ENCODE data around the gene RPS19. TPM values are rescaled to one million over a fixed set of nuclear protein-coding genes. Genes with fewer than 3 reads are reported as not detected.

Gene RPS19
- total RNA-seq, 1 experiment from 2014 or later, result 3,152 TPM

- TF ChIP-seq ZNF425 (CRISPR knock-in tag; conservative IDR thresholded peaks at IDR 0.05), result no peak
- TF ChIP-seq, protein P1, sequence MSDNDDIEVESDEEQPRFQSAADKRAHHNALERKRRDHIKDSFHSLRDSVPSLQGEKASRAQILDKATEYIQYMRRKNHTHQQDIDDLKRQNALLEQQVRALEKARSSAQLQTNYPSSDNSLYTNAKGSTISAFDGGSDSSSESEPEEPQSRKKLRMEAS (CRISPR knock-in tag; IDR thresholded peaks at IDR 0.05), result no peak
- TF ChIP-seq FOXK1 (CRISPR knock-in tag; IDR thresholded peaks at IDR 0.05), result no peak
- no peak for TF ChIP-seq RORB (CRISPR knock-in tag; IDR thresholded peaks at IDR 0.05)
- TF ChIP-seq ZNF232 (CRISPR knock-in tag; IDR thresholded peaks at IDR 0.05), result no peak
- TF ChIP-seq ZNF121 (CRISPR knock-in tag; IDR thresholded peaks at IDR 0.05), result no peak
- TF ChIP-seq, protein P2, sequence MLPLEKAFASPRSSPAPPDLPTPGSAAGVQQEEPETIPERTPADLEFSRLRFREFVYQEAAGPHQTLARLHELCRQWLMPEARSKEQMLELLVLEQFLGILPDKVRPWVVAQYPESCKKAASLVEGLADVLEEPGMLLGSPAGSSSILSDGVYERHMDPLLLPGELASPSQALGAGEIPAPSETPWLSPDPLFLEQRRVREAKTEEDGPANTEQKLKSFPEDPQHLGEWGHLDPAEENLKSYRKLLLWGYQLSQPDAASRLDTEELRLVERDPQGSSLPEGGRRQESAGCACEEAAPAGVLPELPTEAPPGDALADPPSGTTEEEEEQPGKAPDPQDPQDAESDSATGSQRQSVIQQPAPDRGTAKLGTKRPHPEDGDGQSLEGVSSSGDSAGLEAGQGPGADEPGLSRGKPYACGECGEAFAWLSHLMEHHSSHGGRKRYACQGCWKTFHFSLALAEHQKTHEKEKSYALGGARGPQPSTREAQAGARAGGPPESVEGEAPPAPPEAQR (CRISPR knock-in tag; IDR thresholded peaks at IDR 0.05), result no peak
- TF ChIP-seq, protein P3, sequence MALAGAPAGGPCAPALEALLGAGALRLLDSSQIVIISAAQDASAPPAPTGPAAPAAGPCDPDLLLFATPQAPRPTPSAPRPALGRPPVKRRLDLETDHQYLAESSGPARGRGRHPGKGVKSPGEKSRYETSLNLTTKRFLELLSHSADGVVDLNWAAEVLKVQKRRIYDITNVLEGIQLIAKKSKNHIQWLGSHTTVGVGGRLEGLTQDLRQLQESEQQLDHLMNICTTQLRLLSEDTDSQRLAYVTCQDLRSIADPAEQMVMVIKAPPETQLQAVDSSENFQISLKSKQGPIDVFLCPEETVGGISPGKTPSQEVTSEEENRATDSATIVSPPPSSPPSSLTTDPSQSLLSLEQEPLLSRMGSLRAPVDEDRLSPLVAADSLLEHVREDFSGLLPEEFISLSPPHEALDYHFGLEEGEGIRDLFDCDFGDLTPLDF (CRISPR knock-in tag; IDR thresholded peaks at IDR 0.05), result no peak
Observed at GRCh38 chr19:41906271-41906670, 46.2 kb downstream of the RPS19 start (continued).

- H3K27ac Mint-ChIP-seq, result no peak overlapping the region
- ATAC-seq, result no peak
Observed at GRCh38 chr19:41906916-41907680, 47.0 kb downstream of the RPS19 start.

More at GRCh38 chr19:41906916-41907680, 47.0 kb downstream of the RPS19 start:
- peaks cover 5% of the 10 kb centered on the region for H3K4me1 Mint-ChIP-seq
- H3K36me3 Mint-ChIP-seq, result peaks cover 20% of the 10 kb centered on the region
- H3K27me3 Mint-ChIP-seq (ENCODE audit: low read depth), result peaks cover 7% of the 10 kb centered on the region
- ChIA-PET CTCF (interaction anchor here (1.0 to 1.7 kb wide), 3 partner anchors 11 to 30 kb away, joined by 3 to 7 read pairs (median 4); no protein-coding TSS in a partner anchor), POLR2A (interaction anchor here (1.7 kb wide), 1 partner anchor 15 kb away, joined by 5 read pairs; no protein-coding TSS in a partner anchor)
- no peak for DNase-seq (ENCODE audit: low spot score)
- H3K4me3 Mint-ChIP-seq, result no peak overlapping the region
- no peaks in the 10 kb centered on the region for H3K9me3 Mint-ChIP-seq
- TF ChIP-seq ATF3 (CRISPR knock-in tag; conservative IDR thresholded peaks at IDR 0.05) (no peak), NR2C2 (CRISPR knock-in tag; IDR thresholded peaks at IDR 0.05) (no peak), EMX1 (CRISPR knock-in tag; IDR thresholded peaks at IDR 0.05) (no peak), ZNF512 (CRISPR knock-in tag; IDR thresholded peaks at IDR 0.05; ENCODE audit: borderline replicate concordance) (no peak), ZNF425 (CRISPR knock-in tag; conservative IDR thresholded peaks at IDR 0.05) (no peak)
- TF ChIP-seq, protein P4, sequence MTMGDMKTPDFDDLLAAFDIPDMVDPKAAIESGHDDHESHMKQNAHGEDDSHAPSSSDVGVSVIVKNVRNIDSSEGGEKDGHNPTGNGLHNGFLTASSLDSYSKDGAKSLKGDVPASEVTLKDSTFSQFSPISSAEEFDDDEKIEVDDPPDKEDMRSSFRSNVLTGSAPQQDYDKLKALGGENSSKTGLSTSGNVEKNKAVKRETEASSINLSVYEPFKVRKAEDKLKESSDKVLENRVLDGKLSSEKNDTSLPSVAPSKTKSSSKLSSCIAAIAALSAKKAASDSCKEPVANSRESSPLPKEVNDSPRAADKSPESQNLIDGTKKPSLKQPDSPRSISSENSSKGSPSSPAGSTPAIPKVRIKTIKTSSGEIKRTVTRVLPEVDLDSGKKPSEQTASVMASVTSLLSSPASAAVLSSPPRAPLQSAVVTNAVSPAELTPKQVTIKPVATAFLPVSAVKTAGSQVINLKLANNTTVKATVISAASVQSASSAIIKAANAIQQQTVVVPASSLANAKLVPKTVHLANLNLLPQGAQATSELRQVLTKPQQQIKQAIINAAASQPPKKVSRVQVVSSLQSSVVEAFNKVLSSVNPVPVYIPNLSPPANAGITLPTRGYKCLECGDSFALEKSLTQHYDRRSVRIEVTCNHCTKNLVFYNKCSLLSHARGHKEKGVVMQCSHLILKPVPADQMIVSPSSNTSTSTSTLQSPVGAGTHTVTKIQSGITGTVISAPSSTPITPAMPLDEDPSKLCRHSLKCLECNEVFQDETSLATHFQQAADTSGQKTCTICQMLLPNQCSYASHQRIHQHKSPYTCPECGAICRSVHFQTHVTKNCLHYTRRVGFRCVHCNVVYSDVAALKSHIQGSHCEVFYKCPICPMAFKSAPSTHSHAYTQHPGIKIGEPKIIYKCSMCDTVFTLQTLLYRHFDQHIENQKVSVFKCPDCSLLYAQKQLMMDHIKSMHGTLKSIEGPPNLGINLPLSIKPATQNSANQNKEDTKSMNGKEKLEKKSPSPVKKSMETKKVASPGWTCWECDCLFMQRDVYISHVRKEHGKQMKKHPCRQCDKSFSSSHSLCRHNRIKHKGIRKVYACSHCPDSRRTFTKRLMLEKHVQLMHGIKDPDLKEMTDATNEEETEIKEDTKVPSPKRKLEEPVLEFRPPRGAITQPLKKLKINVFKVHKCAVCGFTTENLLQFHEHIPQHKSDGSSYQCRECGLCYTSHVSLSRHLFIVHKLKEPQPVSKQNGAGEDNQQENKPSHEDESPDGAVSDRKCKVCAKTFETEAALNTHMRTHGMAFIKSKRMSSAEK (CRISPR knock-in tag; IDR thresholded peaks at IDR 0.05; ENCODE audit: borderline replicate concordance), result no peak
